ENCODE measurements around the gene ICAM5. TPM values are rescaled to one million over a fixed set of nuclear protein-coding genes. Genes with fewer than 3 reads are reported as not detected.
A peak's percentile ranks its signal among the peaks of the same experiment; 100 is the strongest.

Gene ICAM5
- total and polyA plus RNA-seq, 9 of the 15 experiments (the other 6 are each of a cell fraction or from before 2014, with no cell fraction given) = 0.10 to 114 (median 13.7) TPM

GRCh38 chr19:10270616-10271394 is 18.9 kb upstream of the ICAM5 start, which contains the start of gene ICAM1 (continued):
- TF ChIP-seq, protein P1, sequence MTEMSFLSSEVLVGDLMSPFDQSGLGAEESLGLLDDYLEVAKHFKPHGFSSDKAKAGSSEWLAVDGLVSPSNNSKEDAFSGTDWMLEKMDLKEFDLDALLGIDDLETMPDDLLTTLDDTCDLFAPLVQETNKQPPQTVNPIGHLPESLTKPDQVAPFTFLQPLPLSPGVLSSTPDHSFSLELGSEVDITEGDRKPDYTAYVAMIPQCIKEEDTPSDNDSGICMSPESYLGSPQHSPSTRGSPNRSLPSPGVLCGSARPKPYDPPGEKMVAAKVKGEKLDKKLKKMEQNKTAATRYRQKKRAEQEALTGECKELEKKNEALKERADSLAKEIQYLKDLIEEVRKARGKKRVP (CRISPR knock-in tag; IDR thresholded peaks at IDR 0.05) = no peak
- TF ChIP-seq TAF7 (tag; IDR thresholded peaks at IDR 0.05) = peak; percentile 49
- TF ChIP-seq, protein P2, sequence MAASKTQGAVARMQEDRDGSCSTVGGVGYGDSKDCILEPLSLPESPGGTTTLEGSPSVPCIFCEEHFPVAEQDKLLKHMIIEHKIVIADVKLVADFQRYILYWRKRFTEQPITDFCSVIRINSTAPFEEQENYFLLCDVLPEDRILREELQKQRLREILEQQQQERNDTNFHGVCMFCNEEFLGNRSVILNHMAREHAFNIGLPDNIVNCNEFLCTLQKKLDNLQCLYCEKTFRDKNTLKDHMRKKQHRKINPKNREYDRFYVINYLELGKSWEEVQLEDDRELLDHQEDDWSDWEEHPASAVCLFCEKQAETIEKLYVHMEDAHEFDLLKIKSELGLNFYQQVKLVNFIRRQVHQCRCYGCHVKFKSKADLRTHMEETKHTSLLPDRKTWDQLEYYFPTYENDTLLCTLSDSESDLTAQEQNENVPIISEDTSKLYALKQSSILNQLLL (CRISPR knock-in tag; IDR thresholded peaks at IDR 0.05; ENCODE audit: borderline replicate concordance) = no peak
- no peak for TF ChIP-seq CEBPB (tag; IDR thresholded peaks at IDR 0.05)
- peak; percentile 66 for TF ChIP-seq ZFX (CRISPR knock-in tag; IDR thresholded peaks at IDR 0.05)
- TF ChIP-seq IFI16 (CRISPR knock-in tag; IDR thresholded peaks at IDR 0.05) = no peak
- TF ChIP-seq HSF4 (CRISPR knock-in tag; IDR thresholded peaks at IDR 0.05; ENCODE audit: borderline replicate concordance) = no peak
- TF ChIP-seq RB1 (IDR thresholded peaks at IDR 0.05; ENCODE audit: low read depth) = peak; percentile 26; the same call in 1 of the 2 replicates
- no peak for TF ChIP-seq KAT2B (IDR thresholded peaks at IDR 0.05; ENCODE audit: low read depth, low read length)
- 0 out of 2 replicates have a peak, but pooled peaks have one; percentile 56 for TF ChIP-seq SMAD4 (CRISPR knock-in tag; conservative IDR thresholded peaks at IDR 0.05)
- 0 out of 2 replicates have a peak, but pooled peaks have one; percentile 18 for TF ChIP-seq SMAD3 (CRISPR knock-in tag; conservative IDR thresholded peaks at IDR 0.05)
- no peak for TF ChIP-seq ZBTB17 (CRISPR knock-in tag; IDR thresholded peaks at IDR 0.05)
- no peak for TF ChIP-seq ARNT (IDR thresholded peaks at IDR 0.05)
- TF ChIP-seq CBFB (CRISPR knock-in tag; IDR thresholded peaks at IDR 0.05) = no peak; the same call in 1 of the 2 replicates
- TF ChIP-seq CBFA2T3 (IDR thresholded peaks at IDR 0.05) = peak; percentile 26; the same call in 1 of the 2 replicates
- no peak for TF ChIP-seq KLF16 (IDR thresholded peaks at IDR 0.05)
- peak; percentile 93 for TF ChIP-seq ETV5 (CRISPR knock-in tag; IDR thresholded peaks at IDR 0.05; ENCODE audit: low read depth)
- TF ChIP-seq TRIM25 (IDR thresholded peaks at IDR 0.05; ENCODE audit: borderline replicate concordance) = no peak
- TF ChIP-seq RNF2 (IDR thresholded peaks at IDR 0.05) = peak; percentile 84; the same call in 1 of the 2 replicates
- TF ChIP-seq PTBP1 (IDR thresholded peaks at IDR 0.05; ENCODE audit: low read depth, low read length) = peak; percentile 90
- no peak for TF ChIP-seq NFE2L1 (tag; IDR thresholded peaks at IDR 0.05; ENCODE audit: borderline replicate concordance, low read depth)
- TF ChIP-seq TEAD4 (IDR thresholded peaks at IDR 0.05; ENCODE audit: low read length) = peak; percentile 23; the same call in 1 of the 2 replicates
- TF ChIP-seq TEAD4 (CRISPR knock-in tag; IDR thresholded peaks at IDR 0.05; ENCODE audit: borderline replicate concordance) = no peak
- TF ChIP-seq E2F3 (CRISPR knock-in tag; IDR thresholded peaks at IDR 0.05) = no peak

Measured in K562 (cell line).